OCI-LY1 (cell line): ENCODE results near the gene TNIP1.

Experiments
- H2AFZ ChIP-seq: fragments of 200-600 bp; sonication (generic), shearing (Covaris generic); 2 replicates; pipeline ENCODE4 v1.6.0; 2014; ENCODE audit warnings: antibody characterized with exemption, mild to moderate bottlenecking, low read length
- H3F3A ChIP-seq: fragments of 200-600 bp; sonication (generic), shearing (Covaris generic); 2 replicates; pipeline ENCODE4 v1.6.0; 2014; ENCODE audit warnings: mild to moderate bottlenecking, antibody characterized with exemption, low read length, moderate library complexity; ENCODE audit not compliant: insufficient read depth
- H3K27ac ChIP-seq: fragments of 200-600 bp; sonication (generic); 2 replicates; pipeline ENCODE4 v1.5.1; 2014; ENCODE audit warnings: low read length, mixed run types, mild to moderate bottlenecking, low read depth; ENCODE audit not compliant: poor library complexity, severe bottlenecking
- H3K27me3 ChIP-seq: fragments of 200-600 bp; sonication (generic); 2 replicates; pipeline ENCODE4 v1.6.0; 2014; ENCODE audit warnings: antibody characterized with exemption, mild to moderate bottlenecking, low read length, moderate library complexity; ENCODE audit not compliant: insufficient read depth
- H3K36me3 ChIP-seq: fragments of 200-600 bp; sonication (generic); 2 replicates; pipeline ENCODE4 v1.6.1; 2014; ENCODE audit warnings: mild to moderate bottlenecking, antibody characterized with exemption, low read length, moderate library complexity, mixed read lengths; ENCODE audit not compliant: insufficient read depth
- H3K4me1 ChIP-seq: fragments of 200-600 bp; sonication (generic); 2 replicates; pipeline ENCODE4 v1.5.1; 2014; ENCODE audit warnings: mild to moderate bottlenecking, low read length, moderate library complexity; ENCODE audit not compliant: insufficient read depth, severe bottlenecking
- H3K4me2 ChIP-seq: fragments of 200-600 bp; sonication (generic), shearing (Covaris generic); 2 replicates; pipeline ENCODE4 v1.6.1; 2014; ENCODE audit warnings: low read length
- H3K4me3 ChIP-seq: fragments of 200-600 bp; sonication (generic); 2 replicates; pipeline ENCODE4 v1.5.1; 2014; ENCODE audit warnings: low read length, low read depth, mild to moderate bottlenecking, mixed read lengths; ENCODE audit not compliant: poor library complexity, severe bottlenecking
- H3K79me2 ChIP-seq: fragments of 200-600 bp; shearing (Covaris generic); 2 replicates; pipeline ENCODE4 v1.6.1; 2016; ENCODE audit warnings: mixed run types, low read length, mixed read lengths; ENCODE audit not compliant: insufficient read depth
- H3K9ac ChIP-seq: fragments of 200-600 bp; sonication (generic), shearing (Covaris generic); 2 replicates; pipeline ENCODE4 v1.6.1; 2014; ENCODE audit warnings: mild to moderate bottlenecking, low read length, mixed read lengths
- H3K9me2 ChIP-seq: fragments of 200-600 bp; sonication (generic), shearing (Covaris generic); 2 replicates; pipeline ENCODE4 v1.6.1; 2014; ENCODE audit warnings: low read depth, mild to moderate bottlenecking, low read length, mixed read lengths
- H3K9me3 ChIP-seq: fragments of 200-600 bp; shearing (Covaris generic); 2 replicates; pipeline ENCODE4 v1.6.1; 2014; ENCODE audit warnings: low read length, mixed read lengths
- H4K20me1 ChIP-seq: fragments of 200-600 bp; sonication (generic), shearing (Covaris generic); 2 replicates; pipeline ENCODE4 v1.6.0; 2016; ENCODE audit warnings: mild to moderate bottlenecking, low read length; ENCODE audit not compliant: insufficient read depth
- CTCF ChIP-seq: fragments of 200-600 bp; sonication (generic), shearing (Covaris generic); IDR thresholded peaks from 2 replicates; pipeline ENCODE4 v1.5.1; 2017; ENCODE audit warnings: mild to moderate bottlenecking, antibody characterized with exemption, low read length, moderate library complexity, mixed read lengths
- EZH2 ChIP-seq: fragments of 200-600 bp; sonication (generic), shearing (Covaris generic); IDR thresholded peaks from 2 replicates; pipeline ENCODE4 v1.8.0; 2017; ENCODE audit warnings: borderline replicate concordance, mixed run types, mild to moderate bottlenecking, antibody characterized with exemption, low read length, moderate library complexity, mixed read lengths

Gene TNIP1

DNA sequence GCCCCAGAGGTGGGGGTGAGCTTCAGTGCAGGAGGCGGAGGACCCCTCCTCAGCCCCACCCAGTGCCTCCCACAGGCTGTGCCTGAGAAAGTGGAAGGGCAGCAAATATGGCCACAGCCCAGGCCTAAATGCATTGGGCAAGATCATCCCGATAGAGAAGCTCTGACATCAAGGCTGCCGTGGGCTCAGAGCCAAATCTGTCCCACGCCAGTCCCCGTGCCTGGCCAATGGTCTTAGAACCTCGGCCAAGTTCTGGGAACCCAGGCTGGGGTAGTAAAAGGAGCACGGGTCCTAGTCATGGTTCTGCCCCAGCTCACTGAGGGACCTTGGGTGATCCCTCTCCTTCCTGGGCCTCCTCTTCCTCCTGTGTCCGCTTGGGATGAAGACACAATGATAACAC lies 27.7 kb upstream of the TNIP1 start:
- no peaks in the 10 kb centered on the region for H3K36me3 ChIP-seq
- H3K9me2 ChIP-seq, result no peaks in the 10 kb centered on the region
- H4K20me1 ChIP-seq, result no peaks in the 10 kb centered on the region
- H3K4me3 ChIP-seq, result no peak overlapping the region
- H3K4me1 ChIP-seq, result peaks cover 20% of the 10 kb centered on the region
- H3K4me2 ChIP-seq, result no peak overlapping the region
- H3K27ac ChIP-seq, result no peak overlapping the region
- TF ChIP-seq EZH2, result no peak
- no peak for TF ChIP-seq CTCF
- no peaks in the 10 kb centered on the region for H3K79me2 ChIP-seq
- no peaks in the 10 kb centered on the region for H3K27me3 ChIP-seq
- no peak overlapping the region for H2AFZ ChIP-seq
- H3K9me3 ChIP-seq, result no peaks in the 10 kb centered on the region
- no peaks in the 10 kb centered on the region for H3F3A ChIP-seq
- H3K9ac ChIP-seq, result no peak overlapping the region

GRCh38 chr5:151107738-151108520 lies 27.1 kb upstream of the TNIP1 start:
- Histone ChIP-seq H3K79me2 (no peaks in the 10 kb centered on the region), H4K20me1 (no peaks in the 10 kb centered on the region), H3K4me2 (no peak overlapping the region), H3F3A (no peaks in the 10 kb centered on the region), H3K27ac (no peak overlapping the region), H3K4me1 (peaks cover 20% of the 10 kb centered on the region), H3K9me3 (no peaks in the 10 kb centered on the region), H2AFZ (no peak overlapping the region), H3K4me3 (no peak overlapping the region), H3K27me3 (no peaks in the 10 kb centered on the region), H3K36me3 (no peaks in the 10 kb centered on the region), H3K9ac (no peak overlapping the region), H3K9me2 (no peaks in the 10 kb centered on the region)
- TF ChIP-seq CTCF, result no peak
- TF ChIP-seq EZH2, result no peak

- Histone ChIP-seq H4K20me1 (no peaks in the 10 kb centered on the region), H2AFZ (no peak overlapping the region), H3K79me2 (no peaks in the 10 kb centered on the region), H3F3A (no peaks in the 10 kb centered on the region), H3K27ac (no peak overlapping the region), H3K4me1 (peaks cover 14% of the 10 kb centered on the region), H3K9me3 (no peaks in the 10 kb centered on the region), H3K9ac (no peak overlapping the region), H3K36me3 (no peaks in the 10 kb centered on the region), H3K4me2 (no peak overlapping the region), H3K27me3 (no peaks in the 10 kb centered on the region), H3K4me3 (no peak overlapping the region), H3K9me2 (no peaks in the 10 kb centered on the region)
- no peak for TF ChIP-seq EZH2
- no peak for TF ChIP-seq CTCF
Observed at GRCh38 chr5:151107084-151107483, 26.2 kb upstream of the TNIP1 start.
